Thymus (tissue), 11 donors: ENCODE results near the gene FBXO24. TPM values are rescaled to one million over a fixed set of nuclear protein-coding genes. Genes with fewer than 3 reads are reported as not detected.

Experiments used
- DNase-seq, 9 donors: peaks; one replicate each; pipeline ENCODE4 v3.0.0-alpha.2; 2013; ENCODE audit warnings: low spot score in 9 of 9, low read depth in 6 of 9, missing footprints in 1 of 9
- H3K27ac ChIP-seq, 2 donors: one replicate each; pipeline ENCODE4 v1.5.1; 2013; ENCODE audit warnings: control low read depth in 1 of 2, low read depth in 1 of 2, low read length in 1 of 2, mild to moderate bottlenecking in 1 of 2, moderate library complexity in 1 of 2
- H3K27me3 ChIP-seq, 2 donors: one replicate each; pipeline ENCODE4 v1.5.1; 2013; ENCODE audit warnings: low read length in 1 of 2; ENCODE audit not compliant: control insufficient read depth in 2 of 2, insufficient read depth in 1 of 2
- H3K36me3 ChIP-seq, 2 donors: one replicate each; pipeline ENCODE4 v1.5.1; 2013; ENCODE audit warnings: low read length in 1 of 2, mild to moderate bottlenecking in 1 of 2, moderate library complexity in 1 of 2; ENCODE audit not compliant: control insufficient read depth in 2 of 2, insufficient read depth in 2 of 2
- H3K4me1 ChIP-seq, 2 donors: one replicate each; pipeline ENCODE4 v1.5.1; 2013; ENCODE audit warnings: low read length in 2 of 2; ENCODE audit not compliant: control insufficient read depth in 2 of 2, insufficient read depth in 2 of 2
- H3K4me3 ChIP-seq, 2 donors: one replicate each; pipeline ENCODE4 v1.5.1; 2013; ENCODE audit warnings: low read length in 2 of 2, control low read depth in 1 of 2, mild to moderate bottlenecking in 1 of 2
- H3K9me3 ChIP-seq, 2 donors: one replicate each; pipeline ENCODE4 v1.5.1; 2013; ENCODE audit warnings: low read length in 1 of 2, mild to moderate bottlenecking in 1 of 2; ENCODE audit not compliant: control insufficient read depth in 2 of 2, insufficient read depth in 1 of 2
- WGBS: extraction: QIAGEN DNeasy Blood & Tissue Kit; methylation state at CpG from one replicate; pipeline ENCODE4 v1.1.7; 2013; 5-methylcytosine and 5-hydroxymethylcytosine counted together
- polyA plus RNA-seq: library from polyadenylated mRNA; stranded (reverse); fragments of 200-250 nt; gene quantifications from one replicate; pipeline ENCODE4 v1.2.3, GENCODE V29; 2013
- total RNA-seq: library from RNA; stranded (reverse); fragments of 120-200 nt; gene quantifications from one replicate; pipeline ENCODE4 v1.2.4, GENCODE V29; 2013
- donor health status: healthy.

FBXO24 gene
- total and polyA plus RNA-seq, 2 donors = 0.19 to 1.3 TPM

DNA sequence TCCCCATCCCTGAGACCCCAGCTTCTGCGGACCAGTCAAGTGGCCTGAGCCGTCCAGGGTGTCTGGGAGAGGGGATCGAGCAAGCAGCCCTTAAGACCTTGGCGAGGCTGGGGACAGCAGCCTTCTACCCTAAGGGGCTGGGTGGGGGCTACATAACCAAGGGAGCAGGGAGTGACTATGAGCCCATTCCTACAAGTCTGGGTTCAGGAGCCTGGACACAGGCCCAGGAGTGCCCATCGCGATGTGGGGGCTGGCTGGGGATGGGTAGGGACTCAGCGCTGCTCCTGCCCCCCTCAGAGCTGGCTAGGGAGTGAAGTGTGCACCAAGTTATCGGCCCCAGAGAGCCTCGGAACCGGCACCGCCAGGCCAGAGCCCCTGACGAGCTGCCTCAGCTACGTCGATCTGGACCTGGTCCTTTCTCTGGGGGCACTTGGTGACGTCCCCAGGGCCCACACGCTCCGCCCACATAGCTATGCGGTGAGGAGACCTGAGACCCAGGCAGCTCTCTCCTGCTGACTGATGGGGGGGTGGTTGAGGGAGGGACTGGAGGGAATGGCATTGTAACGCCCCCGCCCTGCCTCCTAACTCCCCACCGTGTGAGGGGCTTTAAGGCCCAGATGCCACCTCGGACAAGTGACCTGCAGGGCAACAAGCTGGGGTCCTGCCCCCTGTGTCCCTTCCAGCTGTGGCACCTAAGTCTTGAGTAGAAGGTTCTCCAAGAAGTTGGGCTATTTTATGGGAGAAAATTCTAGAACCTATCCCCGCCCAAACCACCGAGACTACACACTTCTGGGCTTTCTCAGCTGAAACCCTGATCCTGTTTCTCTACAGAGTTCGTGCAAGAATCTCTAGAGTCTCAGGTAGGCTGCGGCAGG lies 14.9 kb upstream of the FBXO24 start:
- Histone ChIP-seq H3K36me3 (peaks cover 38 to 40% of the 10 kb centered on the region in 2 donors), H3K4me1 (peaks cover 10 to 50% of the 10 kb centered on the region in 2 donors), H3K4me3 (no peak overlapping the region), H3K27me3 (peaks cover 0 to 21% of the 10 kb centered on the region in 2 donors), H3K27ac (peak overlapping the region; percentile 51 to 56), H3K9me3 (peaks cover 0 to 10% of the 10 kb centered on the region in 2 donors)
- WGBS = 96% methylated on average over 26 of the region's 26 CpGs
- no peak for DNase-seq

- H3K27me3 ChIP-seq = peaks cover 0 to 21% of the 10 kb centered on the region in 2 donors
- peaks cover 0 to 10% of the 10 kb centered on the region in 2 donors for H3K9me3 ChIP-seq
- H3K27ac ChIP-seq = peak overlapping the region in 1 of 2 donors; percentile 51
- no peak for DNase-seq
- peaks cover 10 to 50% of the 10 kb centered on the region in 2 donors for H3K4me1 ChIP-seq
- no peak overlapping the region for H3K4me3 ChIP-seq
- WGBS = 94% methylated on average over 2 of the region's 2 CpGs
- H3K36me3 ChIP-seq = peaks cover 44 to 45% of the 10 kb centered on the region in 2 donors
These were observed 14.4 kb upstream of the FBXO24 start for GRCh38 chr7:100571829-100572116.

- Histone ChIP-seq H3K4me3 (no peak overlapping the region), H3K27ac (peak overlapping the region in 1 of 2 donors; percentile 51), H3K4me1 (peaks cover 10 to 50% of the 10 kb centered on the region in 2 donors), H3K9me3 (peaks cover 0 to 10% of the 10 kb centered on the region in 2 donors), H3K36me3 (peaks cover 50 to 52% of the 10 kb centered on the region in 2 donors), H3K27me3 (peaks cover 0 to 21% of the 10 kb centered on the region in 2 donors)
- DNase-seq = no peak
- WGBS = 96% methylated on average over 20 of the region's 20 CpGs
These were observed 13.7 kb upstream of the FBXO24 start for GRCh38 chr7:100572281-100572948.

DNA sequence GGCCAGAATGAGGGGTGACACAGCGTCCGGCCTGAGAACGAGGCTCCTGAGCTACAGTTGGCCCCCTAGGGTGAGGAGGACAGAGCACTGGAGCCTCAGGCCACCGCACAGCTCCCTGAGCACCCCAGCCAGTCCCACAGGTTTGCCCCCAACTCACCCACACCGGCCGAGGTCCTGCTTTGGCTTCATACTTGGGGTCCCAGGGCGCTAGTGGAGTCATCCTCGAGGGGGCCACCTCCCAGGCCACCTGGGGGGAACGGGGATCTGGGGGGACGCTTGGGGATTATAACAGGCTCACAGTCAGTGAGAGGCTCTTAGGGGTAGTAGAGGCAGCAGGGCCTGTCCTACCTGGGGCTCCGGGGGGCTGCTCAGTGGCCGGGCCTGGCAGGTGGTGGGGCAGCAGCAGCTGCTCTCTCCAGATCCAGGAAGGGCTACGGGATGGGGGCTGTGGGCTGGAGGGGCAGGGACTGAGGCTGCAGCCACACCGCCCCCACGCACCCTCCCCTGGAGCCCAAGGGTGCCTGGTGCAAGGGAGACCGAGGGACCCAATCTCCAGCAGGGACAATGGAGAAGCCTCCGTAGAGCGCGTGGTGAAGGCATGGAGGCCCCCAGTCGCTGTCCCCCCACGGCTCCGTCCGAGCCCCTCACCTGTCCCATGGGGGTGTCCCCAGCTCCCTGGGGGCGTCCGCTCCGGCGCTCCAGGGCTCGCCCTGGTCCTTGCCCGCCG lies 13.0 kb upstream of the FBXO24 start:
- DNase-seq = no peak
- peaks cover 57 to 58% of the 10 kb centered on the region in 2 donors for H3K36me3 ChIP-seq
- 99% methylated on average over 30 of the region's 30 CpGs for WGBS
- H3K4me1 ChIP-seq = peaks cover 10 to 44% of the 10 kb centered on the region in 2 donors
- no peak overlapping the region for H3K4me3 ChIP-seq
- H3K27me3 ChIP-seq = peaks cover 0 to 21% of the 10 kb centered on the region in 2 donors
- H3K27ac ChIP-seq = no peak overlapping the region
- H3K9me3 ChIP-seq = peaks cover 0 to 10% of the 10 kb centered on the region in 2 donors

DNA sequence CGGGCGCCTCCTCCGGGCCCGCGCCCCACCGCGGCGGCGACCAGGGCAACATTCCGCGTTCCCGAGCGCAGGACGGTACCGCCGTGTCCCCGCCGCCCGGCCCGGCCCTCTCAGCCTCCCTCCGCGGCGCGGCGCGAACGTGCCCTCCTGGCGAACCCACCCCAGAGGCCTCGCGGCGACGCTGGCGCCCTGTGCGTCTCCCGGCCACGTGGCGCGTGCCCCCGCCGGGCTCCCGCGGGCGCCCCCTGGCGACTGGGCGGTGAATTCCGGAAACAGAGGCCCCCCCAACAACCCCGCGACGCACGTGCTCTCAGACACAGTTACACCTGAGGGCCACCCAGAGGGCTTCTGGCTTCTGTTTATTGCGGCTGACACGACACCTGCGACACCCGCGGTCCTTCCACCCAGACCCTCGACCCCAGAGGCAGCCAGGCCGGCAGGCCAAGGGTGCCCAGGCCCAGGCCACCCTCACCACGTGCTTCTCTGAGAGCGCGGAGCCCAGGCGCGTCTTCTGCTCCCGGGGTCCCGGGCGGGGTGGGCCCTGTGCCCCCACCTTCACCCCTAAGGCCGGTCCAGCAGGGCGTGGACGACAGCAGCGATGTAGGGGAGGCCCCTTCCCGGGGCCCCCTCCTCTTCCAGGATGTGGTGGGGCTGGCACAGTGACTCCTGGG lies 12.3 kb upstream of the FBXO24 start, which contains the start of gene SAP25:
SAP25 (minus strand) TSS at position 210 of the 671 bp plus-strand sequence; CDS start at position 52, 158 bp downstream.
- no peak within 1 kb of the TSS for H3K4me3 ChIP-seq
- WGBS = 96% methylated on average over 70 of the region's 70 CpGs
- peaks cover 0 to 21% of the 10 kb centered on the region in 2 donors for H3K27me3 ChIP-seq
- peaks cover 64 to 66% of the 10 kb centered on the region in 2 donors for H3K36me3 ChIP-seq
- H3K27ac ChIP-seq = no peak within 1 kb of the TSS
- peaks cover 0 to 5% of the 10 kb centered on the region in 2 donors for H3K9me3 ChIP-seq
- peaks cover 10 to 37% of the 10 kb centered on the region in 2 donors for H3K4me1 ChIP-seq
- no peak for DNase-seq

GRCh38 chr7:100574362-100575205 lies 11.5 kb upstream of the FBXO24 start:
- peaks cover 70 to 73% of the 10 kb centered on the region in 2 donors for H3K36me3 ChIP-seq
- WGBS = 96% methylated on average over 44 of the region's 44 CpGs
- H3K4me3 ChIP-seq = no peak overlapping the region
- no peak for DNase-seq
- no peak overlapping the region for H3K27ac ChIP-seq
- peaks cover 0 to 1% of the 10 kb centered on the region in 2 donors for H3K9me3 ChIP-seq
- H3K4me1 ChIP-seq = peaks cover 8 to 30% of the 10 kb centered on the region in 2 donors
- peaks cover 0 to 13% of the 10 kb centered on the region in 2 donors for H3K27me3 ChIP-seq

- Histone ChIP-seq H3K27ac (no peak overlapping the region), H3K27me3 (peaks cover 0 to 7% of the 10 kb centered on the region in 2 donors), H3K4me3 (no peak overlapping the region), H3K36me3 (peaks cover 76 to 80% of the 10 kb centered on the region in 2 donors), H3K4me1 (peaks cover 3 to 23% of the 10 kb centered on the region in 2 donors), H3K9me3 (no peaks in the 10 kb centered on the region)
- 96% methylated on average over 14 of the region's 14 CpGs for WGBS
- no peak for DNase-seq
These were observed 10.9 kb upstream of the FBXO24 start for GRCh38 chr7:100575206-100575631.
